T47D (cell line): ENCODE results near the gene PAPPA2.

Experiments used
- DNase-seq, 2 experiments: peaks; one replicate each; pipeline versions ENCODE4 v3.0.0 to v3.0.0-alpha.2; 2011 to 2012; ENCODE audit warnings: low read depth in 1 of 2, low spot score in 1 of 2
- JUND ChIP-seq: IDR thresholded peaks from 2 replicates; pipeline ENCODE4 v1.6.1; 2012; ENCODE audit warnings: low read depth
- in situ Hi-C: cut with HindIII; loops from 2 replicates; pipeline ENCODE4 v1.10.0; 2016; ENCODE audit warnings: low sequenced_read_pairs, low pct_unique_long_range_greater_than_20kb

Gene PAPPA2

DNA sequence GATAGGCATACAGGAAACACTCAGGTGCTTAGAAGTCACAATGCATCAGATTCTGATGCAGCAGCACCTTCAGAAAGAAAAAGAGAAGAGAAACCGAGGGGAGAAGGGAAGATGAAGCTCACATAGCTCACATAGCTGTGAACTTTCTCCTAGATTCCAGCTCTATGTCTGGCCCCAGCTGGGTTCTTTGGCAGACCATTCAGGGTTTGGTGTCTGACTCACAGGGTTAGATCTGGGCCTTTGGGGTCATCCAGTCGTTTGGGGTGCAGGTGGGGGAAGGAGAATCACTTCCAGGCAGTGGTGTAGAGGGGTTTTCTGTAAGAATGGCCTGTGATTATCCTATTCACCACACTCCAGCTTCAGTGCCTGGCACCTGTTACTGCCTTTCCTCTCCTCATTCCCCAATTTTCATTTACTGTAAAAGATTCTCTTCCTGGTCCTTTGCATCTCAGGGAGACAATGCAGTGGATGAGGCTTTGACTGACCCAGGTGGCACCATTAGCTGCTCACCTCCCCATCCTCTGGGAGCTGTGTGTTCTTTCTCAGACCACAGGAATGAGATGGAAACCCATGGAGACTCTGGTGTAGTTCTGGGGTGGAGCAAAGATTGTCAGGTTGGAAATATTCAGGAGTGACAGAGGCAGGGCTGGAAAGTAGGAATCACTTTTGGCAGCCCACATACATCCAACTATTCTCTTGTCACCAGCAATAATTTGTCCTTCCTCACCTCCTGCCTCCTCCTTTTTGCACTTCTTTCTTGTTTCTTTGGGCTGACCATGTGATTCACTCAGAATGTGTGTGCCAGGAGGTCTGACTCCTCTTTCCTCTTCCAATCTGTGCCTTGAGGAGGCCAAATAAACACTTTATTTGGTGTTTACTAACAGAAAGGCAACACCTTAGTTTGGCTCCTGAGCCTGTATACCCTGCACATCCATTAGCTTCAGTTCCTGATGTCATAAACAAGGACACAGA lies 103.3 kb downstream of the PAPPA2 start:
- no peak for TF ChIP-seq JUND
- DNase-seq, result no peak
- in situ Hi-C loops, result no loop called here

DNA sequence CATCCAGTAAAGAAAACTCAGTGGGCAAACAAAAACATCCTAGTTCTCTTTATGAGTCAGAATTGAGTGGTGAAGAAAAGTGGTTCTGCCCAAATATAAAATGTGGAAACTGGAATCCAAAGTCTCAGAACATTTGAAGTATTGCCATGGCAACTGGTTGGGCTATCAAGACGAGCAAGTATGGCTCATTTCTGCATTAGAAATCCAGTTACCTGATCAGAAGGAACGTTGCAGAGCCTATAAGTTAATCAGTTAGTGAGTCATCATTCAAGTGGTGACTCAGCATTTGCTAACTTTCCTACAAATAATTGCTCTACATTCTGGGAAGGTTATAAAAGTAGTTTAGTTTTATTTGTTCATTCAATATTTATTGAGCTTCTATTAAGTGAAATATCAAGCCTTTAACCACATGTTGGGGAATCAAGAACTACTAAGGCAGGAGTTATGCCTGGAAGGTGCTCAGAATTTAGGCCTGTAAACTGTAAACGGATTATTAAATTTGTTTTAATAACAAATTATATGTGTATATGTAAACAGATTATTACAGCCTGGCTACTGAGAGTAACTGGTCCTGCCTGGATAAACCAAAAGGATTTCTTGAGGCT lies 104.3 kb downstream of the PAPPA2 start:
- in situ Hi-C loops, result no loop called here
- no peak for TF ChIP-seq JUND
- DNase-seq, result no peak

DNA sequence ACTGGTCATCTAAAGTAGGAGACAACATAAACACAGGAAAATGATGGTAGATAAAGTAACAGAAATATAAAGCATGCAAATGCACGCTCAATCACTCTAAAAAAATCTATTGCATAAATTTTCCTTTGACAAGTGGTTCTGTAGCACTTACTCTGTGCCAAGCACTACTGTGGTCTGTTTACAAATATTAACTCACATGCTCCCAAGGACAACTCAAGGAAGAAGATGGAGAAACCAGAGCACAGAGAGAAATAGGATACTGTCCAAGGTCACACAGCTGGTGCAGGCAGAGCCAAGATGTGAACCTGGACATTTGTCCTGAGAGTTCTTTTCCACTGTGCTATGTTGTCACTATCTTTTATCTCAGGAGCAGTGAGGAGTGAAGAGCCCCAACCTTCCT lies 105.2 kb downstream of the PAPPA2 start:
- in situ Hi-C loops, result no loop called here
- no peak for DNase-seq
- no peak for TF ChIP-seq JUND

DNA sequence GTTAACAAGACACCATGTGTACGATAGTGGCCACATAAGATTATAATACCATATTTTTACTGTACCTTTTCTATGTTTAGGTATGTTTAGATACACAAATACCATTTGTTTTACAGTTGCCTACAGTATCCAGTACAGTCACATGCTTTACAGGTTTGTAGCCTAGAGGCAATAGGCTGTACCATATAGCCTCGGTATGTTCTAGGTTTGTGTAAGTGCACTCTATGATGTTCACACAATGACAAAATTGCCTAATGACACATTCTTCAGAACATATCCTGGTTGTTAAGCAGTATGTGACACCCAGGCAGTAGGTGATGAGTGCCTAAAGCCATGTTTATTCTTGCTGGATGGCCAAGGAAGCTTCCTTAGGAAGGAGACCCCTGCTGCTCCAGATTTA lies 111.8 kb downstream of the PAPPA2 start:
- in situ Hi-C loops, result no loop called here
- no peak for DNase-seq

DNA sequence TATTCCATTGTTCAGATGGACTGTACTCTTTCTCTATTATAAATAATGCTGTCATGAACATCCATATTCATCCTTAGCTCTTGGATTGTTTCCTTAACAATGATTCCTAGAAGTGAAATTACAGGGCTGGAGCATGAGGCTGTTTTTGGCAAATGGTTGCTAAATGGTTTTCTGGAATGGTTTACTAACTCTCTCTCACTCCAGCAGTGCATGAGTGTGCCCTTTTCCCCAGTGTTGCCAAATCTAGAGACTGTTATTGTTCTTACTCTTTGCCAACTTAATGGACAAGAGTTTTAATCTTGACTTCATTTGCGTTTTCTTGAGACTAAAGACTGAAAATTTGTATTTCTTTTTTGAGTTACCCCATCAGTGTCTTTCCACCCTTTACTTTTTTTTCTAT lies 113.0 kb downstream of the PAPPA2 start:
- TF ChIP-seq JUND, result no peak
- no peak for DNase-seq
- in situ Hi-C loops, result no loop called here

More for the DNA sequence above, 111.8 kb downstream of the PAPPA2 start:
- no peak for TF ChIP-seq JUND

DNA sequence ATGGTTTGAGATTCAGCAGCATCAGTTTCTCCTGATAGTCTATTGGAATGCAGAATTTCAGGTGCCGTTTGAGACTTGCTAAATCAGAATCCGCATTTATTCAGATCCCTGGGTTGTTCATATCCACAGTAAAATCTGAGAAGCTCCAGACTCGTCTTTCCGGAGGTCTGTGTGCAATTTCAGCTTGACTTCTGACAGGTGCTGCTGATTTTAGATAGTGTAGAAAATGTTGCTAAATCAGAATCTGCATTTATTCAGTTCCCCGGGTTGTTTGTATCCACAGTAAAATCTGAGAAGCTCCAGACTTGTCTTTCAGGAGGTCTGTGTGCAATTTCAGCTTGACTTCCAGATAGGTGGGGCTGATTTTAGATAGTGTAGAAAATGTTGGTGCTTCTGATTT lies 113.7 kb downstream of the PAPPA2 start:
- no peak for TF ChIP-seq JUND
- in situ Hi-C loops, result no loop called here

DNA sequence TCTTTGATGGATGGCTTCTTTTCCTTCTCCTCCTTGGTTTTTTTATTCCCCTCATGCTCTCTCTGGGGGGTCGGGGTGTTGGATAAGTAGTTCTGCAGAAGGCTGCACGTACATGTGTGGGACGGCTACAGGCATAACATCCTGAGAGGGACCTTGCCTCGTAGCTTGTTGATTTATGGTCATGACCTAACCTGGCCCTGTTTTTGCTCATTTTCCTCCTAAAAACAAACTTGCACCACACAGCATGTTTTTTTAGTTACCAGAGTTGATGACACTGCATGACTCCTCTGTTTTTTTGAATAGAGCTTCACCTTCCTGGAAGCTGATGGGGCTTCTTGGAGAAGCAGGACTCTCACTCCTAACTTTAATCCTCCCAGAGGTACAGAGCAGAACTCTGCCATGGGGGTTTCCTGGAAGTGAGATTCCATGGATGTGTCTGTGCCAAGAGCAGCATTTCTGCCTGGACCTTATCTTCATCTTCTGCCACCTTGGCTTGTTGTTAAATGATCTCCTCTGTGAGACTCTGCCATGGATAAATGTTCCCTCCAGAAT lies 114.7 kb downstream of the PAPPA2 start:
- in situ Hi-C loops, result no loop called here
- no peak for TF ChIP-seq JUND
- DNase-seq, result no peak

More for the DNA sequence above, 113.7 kb downstream of the PAPPA2 start:
- no peak for DNase-seq

DNA sequence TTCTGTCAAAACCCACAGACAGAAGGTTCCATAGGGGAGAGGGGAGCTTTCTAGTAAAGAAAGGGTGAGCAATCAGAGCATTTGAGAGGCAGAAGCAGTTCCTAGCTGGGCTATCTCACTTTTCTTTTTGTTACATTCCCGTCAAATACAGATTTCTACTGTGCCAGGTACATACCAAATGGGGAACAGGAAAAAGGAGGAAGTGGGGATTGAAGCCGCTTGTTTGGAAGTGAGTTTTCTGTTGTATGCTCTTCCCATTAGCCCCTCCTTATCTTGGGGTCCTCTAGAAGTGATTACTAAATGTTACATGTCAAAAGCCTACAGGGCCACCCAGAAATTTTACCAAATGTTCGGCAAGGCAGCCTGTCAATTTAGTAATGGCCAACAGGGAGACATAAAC lies 116.1 kb downstream of the PAPPA2 start:
- TF ChIP-seq JUND, result no peak
- no peak for DNase-seq
- in situ Hi-C loops, result no loop called here

DNA sequence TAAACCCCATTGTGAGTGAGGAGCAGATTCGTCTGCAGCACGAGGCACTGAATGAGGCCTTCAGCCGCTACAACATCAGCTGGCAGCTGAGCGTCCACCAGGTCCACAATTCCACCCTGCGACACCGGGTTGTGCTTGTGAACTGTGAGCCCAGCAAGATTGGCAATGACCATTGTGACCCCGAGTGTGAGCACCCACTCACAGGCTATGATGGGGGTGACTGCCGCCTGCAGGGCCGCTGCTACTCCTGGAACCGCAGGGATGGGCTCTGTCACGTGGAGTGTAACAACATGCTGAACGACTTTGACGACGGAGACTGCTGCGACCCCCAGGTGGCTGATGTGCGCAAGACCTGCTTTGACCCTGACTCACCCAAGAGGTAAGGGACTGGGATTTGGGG lies 132.2 kb downstream of the PAPPA2 start:
- DNase-seq, result no peak
- in situ Hi-C loops, result no loop called here
- no peak for TF ChIP-seq JUND

DNA sequence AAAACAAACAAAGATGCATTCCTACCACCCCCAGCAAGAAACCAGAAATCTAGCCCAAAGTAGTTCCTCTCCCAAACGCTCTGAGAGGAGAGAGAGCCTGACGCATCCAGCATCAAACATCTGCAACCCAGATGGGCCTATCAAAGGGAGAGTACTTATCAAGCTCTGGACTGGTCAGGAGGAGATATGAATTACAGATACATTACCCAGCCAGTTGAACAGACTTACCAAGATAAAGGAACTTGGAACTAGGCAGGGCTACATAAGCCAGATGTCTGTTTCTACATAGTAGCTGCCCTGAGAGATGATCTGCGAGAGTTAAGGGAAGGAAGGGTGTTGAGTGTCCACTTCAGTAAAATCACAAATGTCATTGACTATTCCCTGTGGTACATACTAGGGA lies 138.4 kb downstream of the PAPPA2 start:
- no peak for TF ChIP-seq JUND
- in situ Hi-C loops, result no loop called here
- no peak for DNase-seq

DNA sequence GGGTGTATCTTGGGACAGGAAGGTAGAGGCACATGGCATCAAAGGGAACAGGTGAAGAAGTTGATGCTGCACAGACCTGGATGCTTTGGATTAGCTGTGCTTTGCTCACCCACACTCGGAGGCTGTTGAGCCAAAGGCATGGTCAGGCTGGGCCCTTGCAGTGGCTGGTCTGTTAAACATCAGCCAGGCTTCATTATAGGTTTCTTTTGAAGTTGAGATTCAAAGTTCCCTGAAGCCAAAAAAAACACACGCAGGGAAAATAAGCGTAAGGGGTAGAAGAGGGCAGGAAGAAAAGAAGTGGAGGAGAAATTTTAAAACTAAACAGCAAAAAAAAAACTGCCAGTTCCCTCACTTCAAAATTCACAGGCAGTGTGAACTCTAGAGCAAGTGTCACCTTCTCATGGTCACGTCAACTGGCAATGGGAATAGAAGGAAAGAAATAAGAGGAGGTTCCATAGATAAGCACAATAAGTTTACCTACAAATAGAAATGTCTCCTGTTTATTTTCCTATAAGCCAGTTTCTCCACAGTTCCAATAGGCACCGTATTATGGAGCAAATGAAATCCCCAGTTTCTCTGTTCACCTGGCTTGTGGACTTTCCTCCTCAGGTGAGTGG lies 139.5 kb downstream of the PAPPA2 start:
- in situ Hi-C loops, result no loop called here
- no peak for TF ChIP-seq JUND
- DNase-seq, result no peak

DNA sequence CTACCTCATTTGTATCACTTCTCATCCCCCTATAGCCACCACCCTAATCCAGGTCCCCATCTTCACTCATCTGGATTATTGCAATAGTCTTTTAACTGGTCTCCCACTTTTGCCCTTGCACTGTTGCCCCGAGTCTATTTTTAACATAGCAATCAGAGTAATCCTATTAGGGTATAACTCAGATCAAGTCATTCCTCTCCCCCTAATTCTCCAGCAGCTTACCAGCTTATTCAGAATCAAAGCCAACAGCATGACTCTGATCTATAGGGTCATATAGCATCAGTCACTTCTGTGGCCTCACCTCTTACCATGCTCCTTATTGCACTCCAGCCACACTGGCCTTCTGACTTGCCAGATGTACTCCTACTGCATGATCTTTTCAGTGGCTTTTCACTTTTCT lies 140.7 kb downstream of the PAPPA2 start:
- no peak for TF ChIP-seq JUND
- no peak for DNase-seq
- in situ Hi-C loops, result no loop called here

DNA sequence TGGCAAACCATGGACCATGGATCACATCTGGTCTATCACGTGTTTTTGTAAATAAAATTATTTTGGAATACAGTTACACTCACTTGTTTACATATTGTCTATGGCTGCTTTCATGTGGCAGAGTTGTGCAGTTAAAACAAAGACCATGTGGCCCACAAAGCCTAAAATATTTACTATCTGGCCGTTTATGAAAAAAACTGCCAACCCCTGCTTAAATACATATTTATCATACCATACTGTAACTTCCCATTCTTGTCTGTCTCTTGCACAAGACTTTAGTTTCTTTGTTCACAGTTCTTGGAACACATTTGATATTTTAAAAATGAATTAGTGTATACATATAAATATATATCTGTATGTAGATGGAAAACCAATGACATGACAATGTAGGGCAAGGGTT lies 141.5 kb downstream of the PAPPA2 start:
- in situ Hi-C loops, result no loop called here
- no peak for DNase-seq
- TF ChIP-seq JUND, result no peak
